Heart left ventricle (tissue), 13 donors: Measurements from ENCODE around the gene RPAP3.

ENCODE experiments used
- POLR2A ChIP-seq, 2 donors: fragments of 450-650 bp; IDR thresholded peaks; one replicate each; pipeline ENCODE4 v1.6.1; 2017; ENCODE audit warnings: antibody characterized with exemption in 2 of 2, mild to moderate bottlenecking in 2 of 2, moderate library complexity in 2 of 2
- TF ChIP-seq, protein P1 (sequence below), 12 donors: fragments of 200-600 bp; sonication (generic) in 4 of 12; IDR thresholded peaks; one replicate each; pipeline versions ENCODE4 v1.5.0 to v1.8.0; 2018 to 2022; ENCODE audit warnings: antibody characterized with exemption in 12 of 12, mild to moderate bottlenecking in 5 of 12
- donor health status: ischemic (EF 13 %, LVEDD 7.1; RV severe dilation, severe dysfunction).
- donor health status: DM: no; HTN: yes; CAD: no.
- donor health status: DM: no; HTN: no; CAD: no.
- donor health status: ischemic (EF 25% LVEDD 6.9; RV normal size, moderate dysfunction).
- donor health status: ischemic (EF 25% LVEDD 5.7; RV mildly dilated, moderate dysfunction).
- donor health status: ischemic (EF 35%, LVEDD 5.7; RV mildly dilated, moderate dysfunction).
- donor health status: nonischemic (EF 11% LVEDD 7.7; RV severe dilation, severe dysfunction).
- donor health status: DM: yes; HTN: yes; CAD: no.
- donor health status: PGD.
- donor health status: ischemic (EF 29% LVEDD 5.4; RV normal size, mild dysfunction).
- donor health status: nonischemic (EF 23%, LVEDD 6.1; RV moderate dilation, normal function).

DNA sequence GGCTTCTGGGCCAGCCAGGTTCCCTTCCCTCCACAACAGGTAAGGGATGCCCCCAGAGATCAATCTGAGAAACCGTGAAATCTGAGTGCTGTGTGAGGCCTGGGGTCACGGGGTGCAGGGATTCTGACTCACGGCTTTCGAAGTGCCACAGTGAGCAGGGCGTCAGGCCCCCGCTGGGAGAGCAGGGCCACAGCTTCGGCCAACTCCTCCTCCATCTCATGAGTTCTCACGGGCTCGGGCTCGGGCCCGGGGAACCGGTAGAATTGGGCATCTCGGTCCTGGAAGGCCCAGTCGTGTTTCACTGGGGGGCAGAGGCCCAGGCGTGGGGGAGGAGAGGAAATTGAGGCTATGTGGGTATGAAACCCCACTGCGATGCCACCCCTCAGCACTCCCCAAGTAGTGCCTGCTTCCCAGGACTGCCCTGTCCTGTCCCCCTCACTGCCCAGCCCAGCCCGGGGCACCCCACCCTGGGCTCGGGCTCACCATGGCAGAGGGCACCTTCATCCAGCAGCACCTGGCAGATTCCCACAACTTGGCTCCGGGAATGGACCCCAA, 45.2 kb upstream of the RPAP3 start:
- no peak for TF ChIP-seq POLR2A (IDR thresholded peaks at IDR 0.05)
- TF ChIP-seq, protein P1, sequence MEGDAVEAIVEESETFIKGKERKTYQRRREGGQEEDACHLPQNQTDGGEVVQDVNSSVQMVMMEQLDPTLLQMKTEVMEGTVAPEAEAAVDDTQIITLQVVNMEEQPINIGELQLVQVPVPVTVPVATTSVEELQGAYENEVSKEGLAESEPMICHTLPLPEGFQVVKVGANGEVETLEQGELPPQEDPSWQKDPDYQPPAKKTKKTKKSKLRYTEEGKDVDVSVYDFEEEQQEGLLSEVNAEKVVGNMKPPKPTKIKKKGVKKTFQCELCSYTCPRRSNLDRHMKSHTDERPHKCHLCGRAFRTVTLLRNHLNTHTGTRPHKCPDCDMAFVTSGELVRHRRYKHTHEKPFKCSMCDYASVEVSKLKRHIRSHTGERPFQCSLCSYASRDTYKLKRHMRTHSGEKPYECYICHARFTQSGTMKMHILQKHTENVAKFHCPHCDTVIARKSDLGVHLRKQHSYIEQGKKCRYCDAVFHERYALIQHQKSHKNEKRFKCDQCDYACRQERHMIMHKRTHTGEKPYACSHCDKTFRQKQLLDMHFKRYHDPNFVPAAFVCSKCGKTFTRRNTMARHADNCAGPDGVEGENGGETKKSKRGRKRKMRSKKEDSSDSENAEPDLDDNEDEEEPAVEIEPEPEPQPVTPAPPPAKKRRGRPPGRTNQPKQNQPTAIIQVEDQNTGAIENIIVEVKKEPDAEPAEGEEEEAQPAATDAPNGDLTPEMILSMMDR (IDR thresholded peaks at IDR 0.05) = no peak
